ENCODE results near the gene RIMKLB. TPM values are rescaled to one million over a fixed set of nuclear protein-coding genes. Genes with fewer than 3 reads are reported as not detected.

The RIMKLB gene
- total RNA-seq, 1 donor: 15.1 TPM

GRCh38 chr12:8831116-8831515 is 133.3 kb downstream of the RIMKLB start:
- TF ChIP-seq CTCF (IDR thresholded peaks at IDR 0.05; ENCODE audit: insufficient read depth, low read depth, low read length): no peak
- DNase-seq (ENCODE audit: low read depth): no peak
- no peak overlapping the region for H3K4me3 ChIP-seq (ENCODE audit: low read depth, low read length)

- no peak for TF ChIP-seq CTCF (IDR thresholded peaks at IDR 0.05; ENCODE audit: insufficient read depth, low read depth, low read length)
- no peak for DNase-seq (ENCODE audit: low read depth)
- H3K4me3 ChIP-seq (ENCODE audit: low read depth, low read length): no peak overlapping the region
These were observed 134.7 kb downstream of the RIMKLB start for GRCh38 chr12:8832500-8832899.

Other genes starting within 250 kb of the RIMKLB start
- gene CLEC6A, start 242.0 kb upstream of the RIMKLB start, total RNA-seq: not detected in 2 replicates
- gene CLEC4D, start 184.5 kb upstream of the RIMKLB start, total RNA-seq: not detected in 2 replicates
- not detected in 2 replicates for gene CLEC4E, start 157.1 kb upstream of the RIMKLB start, total RNA-seq
- gene AICDA, start 85.1 kb upstream of the RIMKLB start, total RNA-seq: not detected in 2 replicates
- gene MFAP5, start 35.2 kb upstream of the RIMKLB start, total RNA-seq: 0.86 and 4.8 TPM in 2 replicates
- gene A2ML1, start 124.6 kb downstream of the RIMKLB start, total RNA-seq: not detected in 2 replicates
- 13.2 and 13.8 TPM in 2 replicates for gene PHC1, start 216.5 kb downstream of the RIMKLB start, total RNA-seq